GM12878 (cell line): ENCODE results near the gene NOTCH3.

Experiments
- EGR1 ChIP-seq, 2 experiments: IDR thresholded peaks; 1 replicate in 1 of 2; 2 replicates in 1 of 2; pipeline ENCODE4 v1.6.1; 2011 to 2012; ENCODE audit warnings: low read depth in 2 of 2, low read length in 2 of 2, borderline replicate concordance in 1 of 2, mild to moderate bottlenecking in 1 of 2, moderate library complexity in 1 of 2
- EP300 ChIP-seq, 2 experiments: fragments of 150-350 bp in 1 of 2; IDR thresholded peaks; 2 replicates each; pipeline ENCODE4 v1.6.1; 2011 to 2012; ENCODE audit warnings: low read depth in 2 of 2, low read length in 2 of 2, borderline replicate concordance in 1 of 2, improper control_type of control experiment in 1 of 2, inconsistent platforms in 1 of 2; ENCODE audit not compliant: control insufficient read depth in 1 of 2
- ETV6 ChIP-seq, 2 experiments: fragments of 450-650 bp in 1 of 2; IDR thresholded peaks in 1 of 2; conservative IDR thresholded peaks in 1 of 2; 2 replicates each; pipeline ENCODE4 v1.6.1; 2014; ENCODE audit warnings: antibody characterized with exemption in 1 of 2, borderline replicate concordance in 1 of 2, low read depth in 1 of 2, mild to moderate bottlenecking in 1 of 2, moderate library complexity in 1 of 2
- FOXK2 ChIP-seq: fragments of 450-650 bp; IDR thresholded peaks from 2 replicates; pipeline ENCODE4 v1.6.1; 2017; ENCODE audit warnings: mild to moderate bottlenecking, moderate library complexity
- IKZF2 ChIP-seq, 2 experiments: fragments of 450-650 bp; IDR thresholded peaks; 2 replicates each; pipeline ENCODE4 v1.6.1; 2017; ENCODE audit warnings: mild to moderate bottlenecking in 2 of 2, moderate library complexity in 2 of 2
- NFXL1 ChIP-seq: fragments of 450-650 bp; IDR thresholded peaks from 2 replicates; pipeline ENCODE4 v1.6.1; 2017; ENCODE audit warnings: antibody characterized with exemption, mild to moderate bottlenecking, borderline replicate concordance
- SRF ChIP-seq, 2 experiments: IDR thresholded peaks; 2 replicates each; pipeline ENCODE4 v1.6.1; 2011; ENCODE audit warnings: low read depth in 2 of 2, low read length in 2 of 2, mild to moderate bottlenecking in 1 of 2, moderate library complexity in 1 of 2
- TCF12 ChIP-seq: IDR thresholded peaks from 2 replicates; pipeline ENCODE4 v1.6.1; 2011; ENCODE audit warnings: low read depth, mild to moderate bottlenecking, low read length
- YBX1 ChIP-seq: fragments of 450-650 bp; IDR thresholded peaks from 2 replicates; pipeline ENCODE4 v1.6.1; 2016; ENCODE audit warnings: antibody characterized with exemption
- TF ChIP-seq, protein P1 (sequence below): fragments of 450-650 bp; formaldehyde crosslinking; IDR thresholded peaks from 2 replicates; pipeline ENCODE4 v1.4.0; 2020; ENCODE audit warnings: mild to moderate bottlenecking, moderate library complexity
- TF ChIP-seq, protein P2 (sequence below), 3 experiments: IDR thresholded peaks in 2 of 3; conservative IDR thresholded peaks in 1 of 3; 2 replicates each; pipeline ENCODE4 v1.5.1; 2011; ENCODE audit warnings: low read depth in 3 of 3, low read length in 3 of 3, mild to moderate bottlenecking in 3 of 3, control low read depth in 2 of 3, moderate library complexity in 2 of 3, inconsistent platforms in 1 of 3, mixed read lengths in 1 of 3; ENCODE audit not compliant: control insufficient read depth in 2 of 3, insufficient read depth in 1 of 3; ENCODE audit errors: extremely low read depth in 1 of 3
- TF ChIP-seq, protein P3 (sequence below): IDR thresholded peaks from 2 replicates; pipeline ENCODE4 v1.6.1; 2012; ENCODE audit warnings: mild to moderate bottlenecking, low read depth, low read length
- TF ChIP-seq, protein P4 (sequence below): IDR thresholded peaks from 2 replicates; pipeline ENCODE4 v1.6.1; 2011; ENCODE audit warnings: mild to moderate bottlenecking, low read depth, low read length, moderate library complexity; ENCODE audit not compliant: insufficient replicate concordance

DNA sequence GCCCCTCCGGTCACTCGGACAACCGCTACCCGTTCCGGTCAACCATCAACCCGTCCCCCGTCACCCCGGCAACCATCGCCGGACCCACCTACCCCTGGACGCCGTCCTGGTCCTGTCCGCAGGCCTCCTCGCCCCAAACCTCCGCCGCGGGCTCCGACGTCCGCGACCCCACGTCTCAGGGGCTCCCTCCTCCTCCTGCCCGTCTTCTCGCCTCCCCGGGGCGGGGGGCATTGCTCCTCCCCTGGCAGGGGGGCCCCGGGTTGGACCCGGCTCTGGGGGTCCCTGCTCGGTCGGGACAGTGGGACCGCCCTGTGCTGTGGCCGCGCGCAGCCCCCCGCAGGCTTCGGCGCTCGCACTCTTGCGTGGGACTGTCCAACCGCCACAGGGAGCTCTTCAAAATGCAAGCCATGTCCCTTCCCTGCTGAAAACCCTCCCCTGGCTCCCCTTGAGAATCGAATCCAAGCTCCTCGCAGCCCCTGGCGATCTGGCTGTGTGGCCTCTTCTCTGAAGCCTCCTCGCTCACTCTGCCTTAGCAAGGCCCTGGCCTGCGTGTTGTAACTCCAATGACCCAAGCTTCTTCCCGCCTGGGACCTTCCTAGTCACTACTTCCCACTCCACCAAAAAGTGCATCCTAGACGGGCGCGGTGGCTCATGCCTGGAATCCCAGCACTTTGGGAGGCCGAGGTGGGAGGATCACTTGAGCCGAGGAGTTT, 23.0 kb upstream of the NOTCH3 start:
- TF ChIP-seq, protein P1, sequence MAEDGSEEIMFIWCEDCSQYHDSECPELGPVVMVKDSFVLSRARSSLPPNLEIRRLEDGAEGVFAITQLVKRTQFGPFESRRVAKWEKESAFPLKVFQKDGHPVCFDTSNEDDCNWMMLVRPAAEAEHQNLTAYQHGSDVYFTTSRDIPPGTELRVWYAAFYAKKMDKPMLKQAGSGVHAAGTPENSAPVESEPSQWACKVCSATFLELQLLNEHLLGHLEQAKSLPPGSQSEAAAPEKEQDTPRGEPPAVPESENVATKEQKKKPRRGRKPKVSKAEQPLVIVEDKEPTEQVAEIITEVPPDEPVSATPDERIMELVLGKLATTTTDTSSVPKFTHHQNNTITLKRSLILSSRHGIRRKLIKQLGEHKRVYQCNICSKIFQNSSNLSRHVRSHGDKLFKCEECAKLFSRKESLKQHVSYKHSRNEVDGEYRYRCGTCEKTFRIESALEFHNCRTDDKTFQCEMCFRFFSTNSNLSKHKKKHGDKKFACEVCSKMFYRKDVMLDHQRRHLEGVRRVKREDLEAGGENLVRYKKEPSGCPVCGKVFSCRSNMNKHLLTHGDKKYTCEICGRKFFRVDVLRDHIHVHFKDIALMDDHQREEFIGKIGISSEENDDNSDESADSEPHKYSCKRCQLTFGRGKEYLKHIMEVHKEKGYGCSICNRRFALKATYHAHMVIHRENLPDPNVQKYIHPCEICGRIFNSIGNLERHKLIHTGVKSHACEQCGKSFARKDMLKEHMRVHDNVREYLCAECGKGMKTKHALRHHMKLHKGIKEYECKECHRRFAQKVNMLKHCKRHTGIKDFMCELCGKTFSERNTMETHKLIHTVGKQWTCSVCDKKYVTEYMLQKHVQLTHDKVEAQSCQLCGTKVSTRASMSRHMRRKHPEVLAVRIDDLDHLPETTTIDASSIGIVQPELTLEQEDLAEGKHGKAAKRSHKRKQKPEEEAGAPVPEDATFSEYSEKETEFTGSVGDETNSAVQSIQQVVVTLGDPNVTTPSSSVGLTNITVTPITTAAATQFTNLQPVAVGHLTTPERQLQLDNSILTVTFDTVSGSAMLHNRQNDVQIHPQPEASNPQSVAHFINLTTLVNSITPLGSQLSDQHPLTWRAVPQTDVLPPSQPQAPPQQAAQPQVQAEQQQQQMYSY (CRISPR knock-in tag): no peak
- TF ChIP-seq EGR1 (IDR thresholded peaks at IDR 0.05; ENCODE audit: borderline replicate concordance in 1 of 2, low read depth in 2 of 2, low read length in 2 of 2) (no peak), SRF (IDR thresholded peaks at IDR 0.05; ENCODE audit: low read depth in 2 of 2, low read length in 2 of 2) (no peak), ETV6 (conservative IDR thresholded peaks at IDR 0.05 in 1 of 2, IDR thresholded peaks at IDR 0.05 in 1 of 2; ENCODE audit: borderline replicate concordance in 1 of 2, low read depth in 1 of 2) (no peak), NFXL1 (no peak), FOXK2 (no peak), EP300 (IDR thresholded peaks at IDR 0.05; ENCODE audit: borderline replicate concordance in 1 of 2, control insufficient read depth in 1 of 2, low read depth in 2 of 2, low read length in 2 of 2) (no peak), IKZF2 (IDR thresholded peaks at IDR 0.05) (no peak), TCF12 (no peak), YBX1 (no peak)
- TF ChIP-seq, protein P2, sequence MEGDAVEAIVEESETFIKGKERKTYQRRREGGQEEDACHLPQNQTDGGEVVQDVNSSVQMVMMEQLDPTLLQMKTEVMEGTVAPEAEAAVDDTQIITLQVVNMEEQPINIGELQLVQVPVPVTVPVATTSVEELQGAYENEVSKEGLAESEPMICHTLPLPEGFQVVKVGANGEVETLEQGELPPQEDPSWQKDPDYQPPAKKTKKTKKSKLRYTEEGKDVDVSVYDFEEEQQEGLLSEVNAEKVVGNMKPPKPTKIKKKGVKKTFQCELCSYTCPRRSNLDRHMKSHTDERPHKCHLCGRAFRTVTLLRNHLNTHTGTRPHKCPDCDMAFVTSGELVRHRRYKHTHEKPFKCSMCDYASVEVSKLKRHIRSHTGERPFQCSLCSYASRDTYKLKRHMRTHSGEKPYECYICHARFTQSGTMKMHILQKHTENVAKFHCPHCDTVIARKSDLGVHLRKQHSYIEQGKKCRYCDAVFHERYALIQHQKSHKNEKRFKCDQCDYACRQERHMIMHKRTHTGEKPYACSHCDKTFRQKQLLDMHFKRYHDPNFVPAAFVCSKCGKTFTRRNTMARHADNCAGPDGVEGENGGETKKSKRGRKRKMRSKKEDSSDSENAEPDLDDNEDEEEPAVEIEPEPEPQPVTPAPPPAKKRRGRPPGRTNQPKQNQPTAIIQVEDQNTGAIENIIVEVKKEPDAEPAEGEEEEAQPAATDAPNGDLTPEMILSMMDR (IDR thresholded peaks at IDR 0.05 in 2 of 3, conservative IDR thresholded peaks at IDR 0.05 in 1 of 3; ENCODE audit: control insufficient read depth in 2 of 3, extremely low read depth in 1 of 3, insufficient read depth in 1 of 3, low read depth in 3 of 3, low read length in 3 of 3): no peak
- TF ChIP-seq, protein P3, sequence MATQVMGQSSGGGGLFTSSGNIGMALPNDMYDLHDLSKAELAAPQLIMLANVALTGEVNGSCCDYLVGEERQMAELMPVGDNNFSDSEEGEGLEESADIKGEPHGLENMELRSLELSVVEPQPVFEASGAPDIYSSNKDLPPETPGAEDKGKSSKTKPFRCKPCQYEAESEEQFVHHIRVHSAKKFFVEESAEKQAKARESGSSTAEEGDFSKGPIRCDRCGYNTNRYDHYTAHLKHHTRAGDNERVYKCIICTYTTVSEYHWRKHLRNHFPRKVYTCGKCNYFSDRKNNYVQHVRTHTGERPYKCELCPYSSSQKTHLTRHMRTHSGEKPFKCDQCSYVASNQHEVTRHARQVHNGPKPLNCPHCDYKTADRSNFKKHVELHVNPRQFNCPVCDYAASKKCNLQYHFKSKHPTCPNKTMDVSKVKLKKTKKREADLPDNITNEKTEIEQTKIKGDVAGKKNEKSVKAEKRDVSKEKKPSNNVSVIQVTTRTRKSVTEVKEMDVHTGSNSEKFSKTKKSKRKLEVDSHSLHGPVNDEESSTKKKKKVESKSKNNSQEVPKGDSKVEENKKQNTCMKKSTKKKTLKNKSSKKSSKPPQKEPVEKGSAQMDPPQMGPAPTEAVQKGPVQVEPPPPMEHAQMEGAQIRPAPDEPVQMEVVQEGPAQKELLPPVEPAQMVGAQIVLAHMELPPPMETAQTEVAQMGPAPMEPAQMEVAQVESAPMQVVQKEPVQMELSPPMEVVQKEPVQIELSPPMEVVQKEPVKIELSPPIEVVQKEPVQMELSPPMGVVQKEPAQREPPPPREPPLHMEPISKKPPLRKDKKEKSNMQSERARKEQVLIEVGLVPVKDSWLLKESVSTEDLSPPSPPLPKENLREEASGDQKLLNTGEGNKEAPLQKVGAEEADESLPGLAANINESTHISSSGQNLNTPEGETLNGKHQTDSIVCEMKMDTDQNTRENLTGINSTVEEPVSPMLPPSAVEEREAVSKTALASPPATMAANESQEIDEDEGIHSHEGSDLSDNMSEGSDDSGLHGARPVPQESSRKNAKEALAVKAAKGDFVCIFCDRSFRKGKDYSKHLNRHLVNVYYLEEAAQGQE: no peak
- TF ChIP-seq, protein P4, sequence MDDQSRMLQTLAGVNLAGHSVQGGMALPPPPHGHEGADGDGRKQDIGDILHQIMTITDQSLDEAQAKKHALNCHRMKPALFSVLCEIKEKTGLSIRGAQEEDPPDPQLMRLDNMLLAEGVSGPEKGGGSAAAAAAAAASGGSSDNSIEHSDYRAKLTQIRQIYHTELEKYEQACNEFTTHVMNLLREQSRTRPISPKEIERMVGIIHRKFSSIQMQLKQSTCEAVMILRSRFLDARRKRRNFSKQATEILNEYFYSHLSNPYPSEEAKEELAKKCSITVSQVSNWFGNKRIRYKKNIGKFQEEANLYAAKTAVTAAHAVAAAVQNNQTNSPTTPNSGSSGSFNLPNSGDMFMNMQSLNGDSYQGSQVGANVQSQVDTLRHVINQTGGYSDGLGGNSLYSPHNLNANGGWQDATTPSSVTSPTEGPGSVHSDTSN: no peak
